Breast epithelium (tissue), 3 donors: Measurements from ENCODE around the gene IGSF9.

Source experiments
- POLR2A ChIP-seq: fragments of 450-650 bp; IDR thresholded peaks from one replicate; pipeline ENCODE4 v1.6.1; 2016; ENCODE audit warnings: antibody characterized with exemption, mild to moderate bottlenecking, moderate library complexity
- TF ChIP-seq, protein P1 (sequence below), 3 donors: fragments of 450-650 bp; IDR thresholded peaks; one replicate each; pipeline ENCODE4 v1.5.1; 2016 to 2017; ENCODE audit warnings: antibody characterized with exemption in 3 of 3, mild to moderate bottlenecking in 3 of 3, moderate library complexity in 3 of 3

DNA sequence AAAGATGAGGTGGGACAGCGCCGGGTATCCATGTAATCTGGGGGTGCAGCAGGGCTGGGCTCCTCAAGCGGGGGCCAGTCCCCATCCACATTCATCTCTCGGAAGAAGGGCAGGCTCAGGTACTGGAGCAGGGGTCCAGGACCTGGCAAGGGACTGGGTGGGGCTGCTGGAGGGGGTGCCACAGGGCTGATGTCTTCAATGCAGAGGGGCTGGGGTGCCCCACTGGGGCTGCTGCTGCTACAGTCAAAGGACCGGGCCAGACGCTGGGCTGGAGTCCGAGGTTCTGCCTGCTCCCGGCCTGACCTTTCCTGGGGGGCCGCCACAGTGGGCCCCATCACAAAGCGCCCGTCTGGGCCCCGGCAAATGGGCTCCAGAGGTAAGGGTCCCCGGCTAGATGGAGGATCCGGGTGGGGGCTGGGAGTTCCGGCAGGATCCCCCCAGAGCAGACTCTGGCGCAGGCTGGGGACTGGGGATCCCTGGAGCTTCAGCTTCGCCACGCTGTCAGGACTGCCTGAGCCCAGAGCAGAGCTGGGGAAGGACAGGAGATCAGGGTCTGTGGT is 16.8 kb downstream of the IGSF9 start:
- TF ChIP-seq, protein P1, sequence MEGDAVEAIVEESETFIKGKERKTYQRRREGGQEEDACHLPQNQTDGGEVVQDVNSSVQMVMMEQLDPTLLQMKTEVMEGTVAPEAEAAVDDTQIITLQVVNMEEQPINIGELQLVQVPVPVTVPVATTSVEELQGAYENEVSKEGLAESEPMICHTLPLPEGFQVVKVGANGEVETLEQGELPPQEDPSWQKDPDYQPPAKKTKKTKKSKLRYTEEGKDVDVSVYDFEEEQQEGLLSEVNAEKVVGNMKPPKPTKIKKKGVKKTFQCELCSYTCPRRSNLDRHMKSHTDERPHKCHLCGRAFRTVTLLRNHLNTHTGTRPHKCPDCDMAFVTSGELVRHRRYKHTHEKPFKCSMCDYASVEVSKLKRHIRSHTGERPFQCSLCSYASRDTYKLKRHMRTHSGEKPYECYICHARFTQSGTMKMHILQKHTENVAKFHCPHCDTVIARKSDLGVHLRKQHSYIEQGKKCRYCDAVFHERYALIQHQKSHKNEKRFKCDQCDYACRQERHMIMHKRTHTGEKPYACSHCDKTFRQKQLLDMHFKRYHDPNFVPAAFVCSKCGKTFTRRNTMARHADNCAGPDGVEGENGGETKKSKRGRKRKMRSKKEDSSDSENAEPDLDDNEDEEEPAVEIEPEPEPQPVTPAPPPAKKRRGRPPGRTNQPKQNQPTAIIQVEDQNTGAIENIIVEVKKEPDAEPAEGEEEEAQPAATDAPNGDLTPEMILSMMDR (IDR thresholded peaks at IDR 0.05), result no peak
- TF ChIP-seq POLR2A, result no peak
